GM12801 (cell line): ENCODE measurements around the gene USP48.

Source experiments
- CTCF ChIP-seq: IDR thresholded peaks from one replicate; pipeline ENCODE4 v1.5.1; 2011; ENCODE audit warnings: control low read depth; ENCODE audit not compliant: insufficient read length; ENCODE audit errors: extremely low read depth

The USP48 gene

GRCh38 chr1:21825393-21825792, 42.4 kb upstream of the USP48 start:
- no peak for TF ChIP-seq CTCF

GRCh38 chr1:21824926-21825325, 42.0 kb upstream of the USP48 start:
- TF ChIP-seq CTCF: no peak

GRCh38 chr1:21823980-21824702, 41.2 kb upstream of the USP48 start:
- no peak for TF ChIP-seq CTCF

GRCh38 chr1:21823206-21823979, 40.4 kb upstream of the USP48 start:
- no peak for TF ChIP-seq CTCF

- TF ChIP-seq CTCF: no peak
Observed at GRCh38 chr1:21822349-21822748, 39.4 kb upstream of the USP48 start.

- no peak for TF ChIP-seq CTCF
Observed at GRCh38 chr1:21821385-21822019, 38.6 kb upstream of the USP48 start.

- TF ChIP-seq CTCF: no peak
Observed at GRCh38 chr1:21820597-21821232, 37.8 kb upstream of the USP48 start.
